Calu3 (cell line): ENCODE results near the gene TEX44. TPM values are rescaled to one million over a fixed set of nuclear protein-coding genes. Genes with fewer than 3 reads are reported as not detected.

Experiments used
- BruUV-seq: library from RNA; stranded (reverse); fragments of 400-500 nt; replicated peaks from 2 replicates; lab custom pipeline; 2021; lab: Mats Ljungman, UMichigan
- CTCF ChIA-PET: fragments of 300-600 bp; sonication (Branson Sonifier 250); formaldehyde crosslinking; loops from one replicate; lab custom pipeline; 2022; ENCODE audit warnings: antibody characterized with exemption; lab: Charles Lee
- DNase-seq: peaks from one replicate; pipeline ENCODE4 v3.0.0; 2022
- H3K27ac Mint-ChIP-seq: one replicate; pipeline ENCODE4 v1.8.0; 2022; ENCODE audit warnings: mixed read lengths; ENCODE audit not compliant: unreplicated experiment
- H3K27me3 Mint-ChIP-seq: one replicate; pipeline ENCODE4 v1.8.0; 2022; ENCODE audit warnings: mixed read lengths; ENCODE audit not compliant: unreplicated experiment
- H3K36me3 Mint-ChIP-seq: one replicate; pipeline ENCODE4 v1.8.0; 2022; ENCODE audit warnings: mild to moderate bottlenecking, moderate library complexity, mixed read lengths; ENCODE audit not compliant: insufficient read depth, unreplicated experiment
- H3K4me1 Mint-ChIP-seq: one replicate; pipeline ENCODE4 v1.8.0; 2022; ENCODE audit warnings: mild to moderate bottlenecking, low read depth, mixed read lengths; ENCODE audit not compliant: unreplicated experiment
- H3K4me3 Mint-ChIP-seq: one replicate; pipeline ENCODE4 v1.8.0; 2022; ENCODE audit warnings: mild to moderate bottlenecking, low read depth, moderate library complexity, mixed read lengths; ENCODE audit not compliant: unreplicated experiment
- H3K9me3 Mint-ChIP-seq: one replicate; pipeline ENCODE4 v1.8.0; 2022; ENCODE audit warnings: low read depth, mixed read lengths; ENCODE audit not compliant: unreplicated experiment
- CTCF ChIP-seq: fragments of 200-600 bp; IDR thresholded peaks from one replicate; pipeline ENCODE4 v1.8.0; 2022; ENCODE audit warnings: antibody characterized with exemption; ENCODE audit not compliant: unreplicated experiment
- intact Hi-C: fragments of 100-400 bp; cut with micrococcal nuclease; formaldehyde crosslinking; loops from one replicate; pipeline ENCODE4 v1.10.0; 2022; ENCODE audit not compliant: unreplicated experiment
- total RNA-seq: library from RNA; stranded (reverse); gene quantifications from 2 replicates; pipeline ENCODE4 v1.2.3, GENCODE V29; 2022

Gene TEX44
- total RNA-seq, 1 experiment from 2014 or later: not detected

GRCh38 chr2:231614559-231615057, 21.9 kb downstream of the TEX44 start:
- BruUV-seq: no TSS peak
- peak overlapping the region; percentile 56 for H3K4me3 Mint-ChIP-seq
- peaks cover 51% of the 10 kb centered on the region for H3K36me3 Mint-ChIP-seq
- peak overlapping the region; percentile 87 for H3K27ac Mint-ChIP-seq
- intact Hi-C loops: no loop called here
- CTCF ChIA-PET: interaction anchor here (1.0 to 3.6 kb wide), 5 partner anchors 13 to 100 kb away, joined by 3 to 29 read pairs (median 6); no protein-coding TSS in a partner anchor
- no peak for DNase-seq
- H3K4me1 Mint-ChIP-seq: peaks cover 58% of the 10 kb centered on the region
- H3K27me3 Mint-ChIP-seq: no peaks in the 10 kb centered on the region
- TF ChIP-seq CTCF: no peak
- no peaks in the 10 kb centered on the region for H3K9me3 Mint-ChIP-seq

GRCh38 chr2:231615058-231615671, 22.5 kb downstream of the TEX44 start:
- Mint-ChIP-seq H3K4me1 (peaks cover 62% of the 10 kb centered on the region), H3K27ac (peak overlapping the region; percentile 47), H3K27me3 (no peaks in the 10 kb centered on the region), H3K36me3 (peaks cover 50% of the 10 kb centered on the region), H3K9me3 (no peaks in the 10 kb centered on the region), H3K4me3 (peak overlapping the region; percentile 56)
- BruUV-seq: no TSS peak
- CTCF ChIA-PET: no interaction called here
- intact Hi-C loops: no loop called here
- DNase-seq: no peak
- no peak for TF ChIP-seq CTCF

GRCh38 chr2:231616296-231616695, 23.6 kb downstream of the TEX44 start:
- TF ChIP-seq CTCF: no peak
- H3K27me3 Mint-ChIP-seq: no peaks in the 10 kb centered on the region
- DNase-seq: no peak
- CTCF ChIA-PET: no interaction called here
- no peaks in the 10 kb centered on the region for H3K9me3 Mint-ChIP-seq
- no TSS peak for BruUV-seq
- peaks cover 42% of the 10 kb centered on the region for H3K36me3 Mint-ChIP-seq
- H3K4me3 Mint-ChIP-seq: no peak overlapping the region
- H3K27ac Mint-ChIP-seq: no peak overlapping the region
- H3K4me1 Mint-ChIP-seq: peaks cover 62% of the 10 kb centered on the region
- intact Hi-C loops: no loop called here

DNA sequence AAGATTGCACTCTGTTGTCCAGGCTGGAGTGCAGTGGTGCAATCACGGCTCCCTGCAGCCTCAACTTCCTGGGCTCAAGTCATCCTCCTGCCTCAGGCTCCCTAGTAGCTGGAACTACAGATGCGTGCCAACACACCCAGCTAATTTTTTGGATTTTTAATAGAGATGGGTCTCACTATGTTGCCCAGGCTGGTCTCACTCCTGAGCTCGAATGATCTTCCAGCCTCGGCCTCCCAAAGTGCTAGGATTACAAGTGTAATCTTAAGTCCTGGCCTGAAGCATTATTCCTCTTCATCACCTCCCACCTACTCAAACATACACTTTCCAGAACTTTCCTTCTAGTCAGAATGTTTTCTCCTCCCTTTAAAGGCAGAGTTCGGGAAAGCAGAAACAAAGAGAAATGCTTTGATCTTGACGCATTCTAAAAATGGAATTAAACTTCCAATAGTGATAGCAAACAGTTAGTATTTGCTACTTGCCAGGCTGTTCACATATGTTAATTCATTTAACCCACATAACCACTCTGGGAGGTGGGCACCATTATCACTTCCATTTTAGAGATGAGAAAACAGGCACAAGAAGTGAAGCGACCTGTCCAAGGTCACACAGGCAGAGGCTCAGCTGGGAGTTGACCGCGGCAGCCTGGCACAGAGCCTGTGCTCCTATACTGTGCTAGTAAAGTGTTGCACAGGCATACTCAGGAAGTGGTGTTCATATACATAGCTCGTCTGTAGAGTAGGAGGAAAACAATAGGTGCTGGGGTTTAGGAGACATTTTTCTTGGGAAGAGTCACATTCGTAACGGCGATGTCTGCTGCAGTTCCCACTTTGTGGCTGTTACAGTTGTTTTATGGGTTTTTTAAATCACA, 24.6 kb downstream of the TEX44 start:
- Mint-ChIP-seq H3K27me3 (no peaks in the 10 kb centered on the region), H3K4me3 (no peak overlapping the region), H3K4me1 (peaks cover 62% of the 10 kb centered on the region), H3K9me3 (no peaks in the 10 kb centered on the region), H3K36me3 (peaks cover 38% of the 10 kb centered on the region), H3K27ac (no peak overlapping the region)
- CTCF ChIA-PET: interaction anchor here (0.6 kb wide), 1 partner anchor 31 kb away, joined by 3 read pairs; no protein-coding TSS in a partner anchor
- TF ChIP-seq CTCF: no peak
- BruUV-seq: no TSS peak
- DNase-seq: no peak
- intact Hi-C loops: no loop called here
